ENCODE data around the gene RIPK1.
"Not testable (repeated sequence)": the region's sequence is repeated elsewhere in the genome, so short reads cannot be mapped to it uniquely, and the experiment has no call there.

The RIPK1 gene

GRCh38 chr6:3068329-3069214 is at the start of gene RIPK1:
RIPK1 (plus strand) TSS chr6:3068494; CDS start chr6:3076824, 8,330 bp downstream.
- DNase-seq, result peak; percentile 97 to 98 (median 98)

- DNase-seq, result no peak
Measured at GRCh38 chr6:3019065-3019464, 49.2 kb upstream of the RIPK1 start.

- DNase-seq, result no peak
Measured at GRCh38 chr6:3019749-3020320, 48.5 kb upstream of the RIPK1 start.

- DNase-seq, result not testable (repeated sequence)
Measured at GRCh38 chr6:3020976-3021598, 47.2 kb upstream of the RIPK1 start.

- peak; percentile 75 to 90 (median 82) for DNase-seq
Measured at GRCh38 chr6:3022765-3023662, 45.3 kb upstream of the RIPK1 start.

- DNase-seq, result peak; percentile 97 to 98 (median 98)
Measured at GRCh38 chr6:3023663-3024483, 44.4 kb upstream of the RIPK1 start.

GRCh38 chr6:3026791-3027626 is 41.3 kb upstream of the RIPK1 start:
- DNase-seq, result peak; percentile 80 to 87 (median 83)

- DNase-seq, result not testable (repeated sequence)
Measured at GRCh38 chr6:3028156-3028555, 40.1 kb upstream of the RIPK1 start.

GRCh38 chr6:3031857-3032640 is 36.2 kb upstream of the RIPK1 start:
- no peak for DNase-seq

- DNase-seq, result peak; percentile 24 to 62 (median 43)
Measured at GRCh38 chr6:3032986-3033385, 35.3 kb upstream of the RIPK1 start.

GRCh38 chr6:3033652-3034051 is 34.6 kb upstream of the RIPK1 start:
- DNase-seq, result no peak

- no peak for DNase-seq
Measured at GRCh38 chr6:3035397-3035796, 32.9 kb upstream of the RIPK1 start.

GRCh38 chr6:3036861-3037637 is 31.2 kb upstream of the RIPK1 start:
- DNase-seq, result peak; percentile 40 to 54 (median 45)

- DNase-seq, result peak in 1 of 3 donors; percentile 42
Measured at GRCh38 chr6:3037638-3038365, 30.5 kb upstream of the RIPK1 start.

GRCh38 chr6:3039384-3039783 is 28.9 kb upstream of the RIPK1 start:
- DNase-seq, result no peak

- DNase-seq, result no peak
Measured at GRCh38 chr6:3041147-3041546, 27.1 kb upstream of the RIPK1 start.

GRCh38 chr6:3041606-3042005 is 26.7 kb upstream of the RIPK1 start:
- no peak for DNase-seq

GRCh38 chr6:3045369-3045768 is 22.9 kb upstream of the RIPK1 start:
- no peak for DNase-seq

All from suppressor macrophage treated with lipopolysaccharide for 1 hour (primary cell).